HG02642 (cell line): ENCODE measurements around the gene SYDE2.
"Not testable (repeated sequence)": the region's sequence is repeated elsewhere in the genome, so short reads cannot be mapped to it uniquely, and the experiment has no call there.

ENCODE experiments used
- ATAC-seq: cut with Tn5 transposase; IDR thresholded peaks from one replicate; pipeline ENCODE4 v1.9.1; 2021; ENCODE audit warnings: mild to moderate bottlenecking; ENCODE audit not compliant: unreplicated experiment, poor library complexity

SYDE2 gene

GRCh38 chr1:85178396-85178795 is 22.4 kb downstream of the SYDE2 start:
- no peak for ATAC-seq

GRCh38 chr1:85174503-85174902 is 26.3 kb downstream of the SYDE2 start:
- ATAC-seq: no peak

DNA sequence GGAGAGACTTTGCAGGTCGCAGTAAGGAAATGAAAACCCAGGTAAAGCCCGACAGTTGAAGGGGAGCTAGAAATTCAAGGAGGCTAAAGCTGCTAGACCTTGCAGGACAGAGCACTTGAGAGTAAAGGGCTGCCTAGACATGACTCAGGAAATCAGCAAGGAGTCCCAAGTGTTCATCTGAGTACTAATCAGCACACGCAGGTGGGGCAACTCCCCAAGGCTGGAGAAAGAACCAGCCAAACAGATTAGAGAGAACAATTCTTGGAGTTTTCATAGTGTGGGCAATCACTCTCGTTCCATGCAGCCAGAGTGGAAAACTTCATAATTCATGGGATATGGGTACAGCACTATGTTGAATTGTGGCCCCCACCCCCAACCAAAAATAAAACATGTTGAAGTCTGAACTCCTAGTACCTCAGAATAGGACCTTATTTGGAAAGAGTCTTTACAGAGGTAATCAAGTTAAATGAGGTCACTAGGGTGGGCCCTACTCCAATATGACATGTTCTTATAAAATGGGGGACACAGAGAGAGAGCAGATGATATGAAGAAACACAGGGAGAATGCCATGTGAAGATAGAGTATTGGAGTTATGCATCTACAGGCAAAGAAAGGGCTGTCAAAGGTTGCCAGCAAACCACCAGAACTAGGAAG is 28.0 kb downstream of the SYDE2 start:
- ATAC-seq: no peak

- no peak for ATAC-seq
These were observed 29.1 kb downstream of the SYDE2 start for GRCh38 chr1:85171721-85172120.

GRCh38 chr1:85168884-85169283 is 31.9 kb downstream of the SYDE2 start:
- ATAC-seq: no peak

- ATAC-seq: no peak
These were observed 34.5 kb downstream of the SYDE2 start for GRCh38 chr1:85166351-85166750.

DNA sequence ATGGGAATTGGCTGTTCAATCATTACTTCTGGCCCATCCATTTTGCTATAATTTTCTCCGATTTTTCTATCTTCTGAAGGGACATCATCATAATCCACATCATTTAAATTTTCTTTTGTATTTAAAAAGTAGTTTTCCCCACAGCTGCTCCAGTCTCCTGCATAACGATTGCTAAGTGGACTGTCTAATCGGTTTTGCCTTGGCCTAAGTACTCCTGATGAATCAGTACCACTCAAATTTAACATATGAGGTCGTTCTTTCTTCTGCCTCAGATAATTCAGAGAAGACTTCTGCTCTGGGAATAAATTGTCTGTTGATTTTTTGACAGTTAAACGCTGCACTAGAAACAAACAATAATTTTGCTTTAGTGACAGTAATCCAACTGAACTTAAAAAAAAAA is 41.9 kb downstream of the SYDE2 start:
- ATAC-seq: no peak

DNA sequence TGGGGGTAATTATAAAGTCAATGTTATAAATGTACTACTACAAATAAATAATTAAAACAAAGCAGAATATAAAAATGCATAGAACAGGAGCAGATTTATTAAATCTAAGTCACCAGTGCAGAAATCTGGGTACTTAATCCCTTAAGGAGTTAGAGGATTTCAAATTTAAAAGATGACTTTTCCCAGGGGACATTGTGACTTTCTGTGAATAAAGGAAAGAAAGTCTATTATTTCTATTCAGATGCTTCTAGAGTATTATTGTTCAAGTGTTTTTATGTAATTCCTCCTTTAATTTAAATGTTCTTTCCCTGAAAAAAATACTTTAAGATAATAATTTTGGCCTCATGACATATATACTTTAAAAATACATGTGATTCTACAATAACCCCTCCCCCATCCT is 43.4 kb downstream of the SYDE2 start:
- no peak for ATAC-seq

DNA sequence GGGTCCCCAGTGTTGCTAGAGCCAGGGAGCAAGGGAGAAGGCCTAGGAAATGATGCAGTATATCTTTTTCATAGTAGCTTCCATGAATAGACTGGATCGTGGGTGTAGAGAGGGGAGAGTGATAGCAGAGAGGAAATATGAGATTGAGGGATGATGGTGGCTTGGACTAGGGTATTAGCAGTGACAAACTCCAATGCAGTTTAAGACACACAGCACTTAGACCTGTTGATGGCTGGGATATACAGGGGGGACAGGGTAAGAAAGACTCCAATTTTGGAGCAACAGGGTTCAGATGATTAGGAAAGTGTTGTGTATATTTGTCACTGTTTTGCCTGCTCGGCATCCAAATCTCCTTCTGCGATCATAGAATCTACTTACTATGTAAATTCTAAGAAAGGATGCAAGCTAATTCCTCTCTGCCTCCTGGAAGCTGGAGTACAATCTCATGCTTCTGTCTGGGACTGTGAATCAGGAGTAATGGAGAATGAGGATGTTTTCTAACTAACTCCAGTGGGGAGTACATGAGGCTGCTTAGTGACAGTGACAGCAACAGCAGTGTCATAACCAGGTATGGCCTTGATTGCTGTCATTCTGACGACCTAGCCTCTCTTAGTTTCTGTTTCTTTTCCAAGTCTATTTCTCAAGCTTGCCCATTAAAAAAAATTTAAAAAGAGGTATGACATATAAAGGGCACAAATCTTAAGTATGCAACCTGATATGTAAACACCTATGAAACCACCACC is 47.5 kb downstream of the SYDE2 start:
- ATAC-seq: peak; percentile 59

- no peak for ATAC-seq
These were observed 49.4 kb downstream of the SYDE2 start for GRCh38 chr1:85151446-85151845.

DNA sequence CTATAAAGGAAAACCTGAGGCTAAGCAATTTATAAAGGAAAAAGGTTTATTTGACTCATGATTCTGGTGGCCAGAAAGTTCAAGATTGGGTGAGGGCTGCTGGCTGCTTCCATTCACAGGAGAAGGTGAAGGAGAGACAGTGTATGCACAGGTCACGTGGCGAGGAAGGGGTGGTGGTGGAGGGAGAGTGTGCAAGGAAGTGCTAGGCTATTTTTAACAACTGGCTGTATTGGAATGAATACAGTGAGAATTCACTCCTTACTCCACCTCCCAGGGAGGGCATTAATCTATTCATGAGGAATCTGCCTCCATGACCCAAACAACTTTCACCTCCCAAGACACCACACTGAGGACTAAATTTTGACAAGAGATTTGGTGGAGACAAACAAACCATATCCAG is 51.0 kb downstream of the SYDE2 start:
- ATAC-seq: no peak

GRCh38 chr1:85148524-85149250 is 52.1 kb downstream of the SYDE2 start:
- ATAC-seq: peak; percentile 90

DNA sequence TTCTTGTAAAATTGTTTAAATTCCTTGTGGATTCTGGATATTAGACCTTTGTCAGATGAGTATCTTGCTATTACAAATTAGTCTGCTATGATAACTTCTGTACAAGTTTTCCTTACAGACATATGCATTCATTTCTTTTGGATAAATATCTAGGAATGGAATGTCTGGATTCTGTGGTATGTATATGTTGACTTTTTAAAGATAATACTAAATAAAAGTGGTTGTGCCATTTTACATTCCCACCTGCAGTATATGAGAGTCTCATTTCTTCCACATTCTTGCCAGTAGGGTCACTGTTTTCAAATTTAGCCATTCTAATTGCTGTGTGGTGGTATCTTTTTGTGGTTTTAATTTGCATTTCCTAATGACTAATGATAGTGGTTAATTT is 53.9 kb downstream of the SYDE2 start:
- no peak for ATAC-seq

GRCh38 chr1:85146298-85146971 is 54.4 kb downstream of the SYDE2 start:
- ATAC-seq: not testable (repeated sequence)

GRCh38 chr1:85144351-85144750 is 56.5 kb downstream of the SYDE2 start:
- ATAC-seq: no peak

GRCh38 chr1:85142753-85143152 is 58.1 kb downstream of the SYDE2 start:
- ATAC-seq: no peak

DNA sequence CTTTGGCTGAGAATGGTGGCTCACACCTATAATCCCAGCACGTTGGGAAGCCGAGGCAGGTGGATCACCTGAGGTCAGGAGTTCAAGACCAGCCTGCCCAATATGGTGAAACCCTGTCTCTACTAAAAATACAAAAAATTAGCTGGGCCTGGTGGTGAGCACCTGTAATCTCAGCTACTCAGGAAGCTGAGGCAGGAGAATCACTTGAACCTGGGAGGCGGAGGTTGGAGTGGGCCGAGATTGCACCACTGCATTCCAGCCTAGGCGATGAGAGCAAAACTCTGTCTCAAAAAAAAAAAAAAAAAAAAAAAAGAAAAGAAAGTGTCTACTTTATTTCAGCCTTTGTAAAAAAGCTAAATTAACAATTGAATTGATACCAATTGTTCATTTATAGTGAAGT is 62.4 kb downstream of the SYDE2 start:
- not testable (repeated sequence) for ATAC-seq

- no peak for ATAC-seq
These were observed 63.2 kb downstream of the SYDE2 start for GRCh38 chr1:85137660-85138059.

- ATAC-seq: no peak
These were observed 65.4 kb downstream of the SYDE2 start for GRCh38 chr1:85135392-85135798.

DNA sequence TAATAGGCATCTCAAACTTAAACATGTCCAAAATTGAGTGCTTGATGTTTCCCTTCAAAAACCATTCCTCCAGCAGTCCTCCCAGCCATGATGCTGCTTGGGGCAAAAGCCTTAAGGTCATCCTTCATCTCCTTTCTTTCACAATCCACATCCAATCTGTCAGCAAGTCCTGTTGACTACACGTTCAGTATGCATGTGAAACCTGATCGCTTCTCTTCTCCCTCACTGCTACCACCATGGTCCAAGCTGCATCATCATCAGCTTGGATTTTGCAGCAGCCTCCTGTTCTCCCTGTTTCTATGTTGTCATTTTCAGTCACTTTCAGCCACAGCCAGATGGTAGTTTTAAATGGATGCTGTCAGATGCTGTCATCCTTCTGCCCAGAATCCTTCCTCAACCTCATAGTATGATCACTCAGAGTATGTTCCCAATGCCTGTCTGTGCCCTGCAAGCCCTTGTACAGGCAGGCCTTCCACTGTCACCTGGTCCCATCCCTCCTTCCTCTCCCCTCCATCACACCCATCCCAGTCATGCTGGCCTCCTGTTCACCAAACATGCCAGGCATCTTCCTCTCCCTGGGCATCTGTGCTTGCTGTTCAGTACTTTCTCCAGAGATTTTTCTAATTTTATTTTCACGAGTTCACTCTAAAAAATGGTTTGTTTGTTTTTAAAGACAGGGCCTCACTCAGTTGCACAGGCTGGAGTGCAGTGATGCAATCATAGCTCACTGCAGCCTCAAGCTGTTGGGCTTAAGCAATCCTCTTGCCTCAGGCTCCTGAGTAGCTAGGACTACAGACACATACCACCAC is 66.0 kb downstream of the SYDE2 start:
- ATAC-seq: no peak
